ENCODE results near the gene TRMT112. TPM values are rescaled to one million over a fixed set of nuclear protein-coding genes. Genes with fewer than 3 reads are reported as not detected.
A peak's percentile ranks its signal among the peaks of the same experiment; 100 is the strongest.

The TRMT112 gene
- polyA plus RNA-seq, 1 donor from 2014 or later: 335 TPM

DNA sequence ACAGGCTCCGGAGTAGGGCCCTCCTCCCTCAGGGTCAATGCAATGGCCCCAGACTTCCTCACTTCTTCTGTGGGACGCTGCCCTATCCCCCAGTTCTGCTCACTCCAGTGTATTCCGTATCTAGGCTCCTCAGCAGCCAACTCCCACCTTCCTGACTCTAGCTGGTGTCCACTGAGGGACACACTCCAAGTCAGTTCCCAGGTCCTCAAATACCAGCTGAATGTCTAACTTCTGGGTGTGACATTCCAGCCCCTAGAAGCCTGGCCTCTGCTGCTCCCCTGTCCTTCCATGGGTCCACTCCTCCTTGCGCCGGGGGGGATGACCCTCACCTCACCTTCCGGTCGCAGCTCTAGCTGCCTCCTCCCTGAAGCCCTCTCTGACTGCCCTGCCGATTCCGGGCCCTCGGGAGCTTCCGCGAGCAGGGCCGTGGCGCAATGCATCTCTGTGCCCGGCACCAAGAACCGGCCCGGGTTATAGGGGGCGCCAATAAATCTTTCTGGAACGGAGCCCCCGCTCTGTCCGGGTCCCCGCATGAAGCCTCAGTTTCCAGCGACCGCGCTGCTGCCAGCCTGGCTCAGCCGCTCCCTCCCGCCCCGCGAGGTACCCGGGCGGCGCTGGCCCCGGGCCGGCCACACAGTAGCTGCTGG lies 48.3 kb downstream of the TRMT112 start:
- H3K9me3 ChIP-seq (ENCODE audit: low read length): no peaks in the 10 kb centered on the region
- no peaks in the 10 kb centered on the region for H3K79me2 ChIP-seq (replicated peaks; ENCODE audit: insufficient read depth, low read length)
- H3K27ac ChIP-seq (ENCODE audit: low read length): peak overlapping the region; percentile 87
- H3K9ac ChIP-seq (ENCODE audit: low read length): peak overlapping the region; percentile 87
- TF ChIP-seq POLR2AphosphoS5 (IDR thresholded peaks at IDR 0.05): no peak
- H3K4me2 ChIP-seq (ENCODE audit: low read length): peak overlapping the region; percentile 89
- no peaks in the 10 kb centered on the region for H3K9me2 ChIP-seq (ENCODE audit: insufficient read depth, low read length)
- peak overlapping the region; percentile 45 for H2AFZ ChIP-seq (ENCODE audit: low read depth, low read length)
- no peaks in the 10 kb centered on the region for H3K27me3 ChIP-seq (ENCODE audit: insufficient read depth, low read depth, low read length)
- peak overlapping the region; percentile 96 for H3K4me3 ChIP-seq (ENCODE audit: low read length)
- H3K36me3 ChIP-seq (ENCODE audit: insufficient read depth, low read length): no peaks in the 10 kb centered on the region
- no peaks in the 10 kb centered on the region for H4K20me1 ChIP-seq (ENCODE audit: insufficient read depth)
- H3F3A ChIP-seq (ENCODE audit: insufficient read depth, low read length, poor library complexity, severe bottlenecking): peaks cover 6% of the 10 kb centered on the region

DNA sequence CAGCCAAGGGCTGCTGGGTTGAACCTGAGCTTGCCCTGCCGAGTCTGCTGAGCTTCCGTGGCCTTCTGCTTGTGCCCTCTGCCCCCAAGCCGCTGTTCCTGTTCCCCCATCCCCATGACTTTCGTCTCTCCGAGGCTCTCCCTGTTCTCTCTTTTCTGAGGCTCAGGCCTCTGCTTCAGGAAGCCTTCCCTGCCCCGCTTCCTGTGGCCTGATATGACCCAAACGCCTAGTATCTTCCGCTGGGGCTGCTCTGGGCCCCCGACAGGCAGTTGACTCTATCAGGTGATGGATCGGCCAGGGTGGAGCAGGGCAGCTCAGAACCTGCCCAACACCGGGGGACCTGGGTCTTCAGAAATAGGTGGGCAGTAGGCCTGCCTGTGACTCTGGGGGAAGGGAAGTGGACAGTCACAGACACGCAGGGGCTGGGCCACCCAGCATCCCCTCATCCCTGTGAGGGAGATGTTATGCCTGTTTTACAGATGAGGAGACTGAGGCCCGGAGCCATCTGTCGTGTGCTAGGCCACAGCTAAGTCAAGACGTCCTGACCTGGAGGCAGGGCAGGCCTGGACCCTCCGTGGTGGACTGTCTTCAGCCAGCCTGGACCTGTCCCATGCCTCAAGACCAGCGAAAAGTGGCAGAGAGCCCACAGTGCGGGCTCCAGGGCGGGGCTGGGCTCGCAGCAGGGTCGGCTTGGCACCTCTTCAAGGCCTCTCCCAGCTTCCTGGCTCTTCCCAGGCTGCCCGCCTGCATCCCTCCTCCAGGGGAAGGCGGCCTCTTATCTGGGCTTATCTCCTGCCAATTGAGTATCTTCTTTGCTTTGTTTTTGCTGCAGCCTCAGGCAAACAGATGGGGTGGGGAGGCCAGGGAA lies 49.1 kb downstream of the TRMT112 start:
- H3K9me2 ChIP-seq (ENCODE audit: insufficient read depth, low read length): no peaks in the 10 kb centered on the region
- TF ChIP-seq EP300 (conservative IDR thresholded peaks at IDR 0.05; ENCODE audit: poor library complexity, severe bottlenecking): no peak
- TF ChIP-seq MXI1 (conservative IDR thresholded peaks at IDR 0.05; ENCODE audit: poor library complexity, severe bottlenecking): no peak
- TF ChIP-seq EZH2 (IDR thresholded peaks at IDR 0.05; ENCODE audit: borderline replicate concordance, insufficient read depth, low read length, poor library complexity, severe bottlenecking): no peak
- TF ChIP-seq, protein P1, sequence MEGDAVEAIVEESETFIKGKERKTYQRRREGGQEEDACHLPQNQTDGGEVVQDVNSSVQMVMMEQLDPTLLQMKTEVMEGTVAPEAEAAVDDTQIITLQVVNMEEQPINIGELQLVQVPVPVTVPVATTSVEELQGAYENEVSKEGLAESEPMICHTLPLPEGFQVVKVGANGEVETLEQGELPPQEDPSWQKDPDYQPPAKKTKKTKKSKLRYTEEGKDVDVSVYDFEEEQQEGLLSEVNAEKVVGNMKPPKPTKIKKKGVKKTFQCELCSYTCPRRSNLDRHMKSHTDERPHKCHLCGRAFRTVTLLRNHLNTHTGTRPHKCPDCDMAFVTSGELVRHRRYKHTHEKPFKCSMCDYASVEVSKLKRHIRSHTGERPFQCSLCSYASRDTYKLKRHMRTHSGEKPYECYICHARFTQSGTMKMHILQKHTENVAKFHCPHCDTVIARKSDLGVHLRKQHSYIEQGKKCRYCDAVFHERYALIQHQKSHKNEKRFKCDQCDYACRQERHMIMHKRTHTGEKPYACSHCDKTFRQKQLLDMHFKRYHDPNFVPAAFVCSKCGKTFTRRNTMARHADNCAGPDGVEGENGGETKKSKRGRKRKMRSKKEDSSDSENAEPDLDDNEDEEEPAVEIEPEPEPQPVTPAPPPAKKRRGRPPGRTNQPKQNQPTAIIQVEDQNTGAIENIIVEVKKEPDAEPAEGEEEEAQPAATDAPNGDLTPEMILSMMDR (IDR thresholded peaks at IDR 0.05; ENCODE audit: poor library complexity, severe bottlenecking): no peak
- TF ChIP-seq, protein P2, sequence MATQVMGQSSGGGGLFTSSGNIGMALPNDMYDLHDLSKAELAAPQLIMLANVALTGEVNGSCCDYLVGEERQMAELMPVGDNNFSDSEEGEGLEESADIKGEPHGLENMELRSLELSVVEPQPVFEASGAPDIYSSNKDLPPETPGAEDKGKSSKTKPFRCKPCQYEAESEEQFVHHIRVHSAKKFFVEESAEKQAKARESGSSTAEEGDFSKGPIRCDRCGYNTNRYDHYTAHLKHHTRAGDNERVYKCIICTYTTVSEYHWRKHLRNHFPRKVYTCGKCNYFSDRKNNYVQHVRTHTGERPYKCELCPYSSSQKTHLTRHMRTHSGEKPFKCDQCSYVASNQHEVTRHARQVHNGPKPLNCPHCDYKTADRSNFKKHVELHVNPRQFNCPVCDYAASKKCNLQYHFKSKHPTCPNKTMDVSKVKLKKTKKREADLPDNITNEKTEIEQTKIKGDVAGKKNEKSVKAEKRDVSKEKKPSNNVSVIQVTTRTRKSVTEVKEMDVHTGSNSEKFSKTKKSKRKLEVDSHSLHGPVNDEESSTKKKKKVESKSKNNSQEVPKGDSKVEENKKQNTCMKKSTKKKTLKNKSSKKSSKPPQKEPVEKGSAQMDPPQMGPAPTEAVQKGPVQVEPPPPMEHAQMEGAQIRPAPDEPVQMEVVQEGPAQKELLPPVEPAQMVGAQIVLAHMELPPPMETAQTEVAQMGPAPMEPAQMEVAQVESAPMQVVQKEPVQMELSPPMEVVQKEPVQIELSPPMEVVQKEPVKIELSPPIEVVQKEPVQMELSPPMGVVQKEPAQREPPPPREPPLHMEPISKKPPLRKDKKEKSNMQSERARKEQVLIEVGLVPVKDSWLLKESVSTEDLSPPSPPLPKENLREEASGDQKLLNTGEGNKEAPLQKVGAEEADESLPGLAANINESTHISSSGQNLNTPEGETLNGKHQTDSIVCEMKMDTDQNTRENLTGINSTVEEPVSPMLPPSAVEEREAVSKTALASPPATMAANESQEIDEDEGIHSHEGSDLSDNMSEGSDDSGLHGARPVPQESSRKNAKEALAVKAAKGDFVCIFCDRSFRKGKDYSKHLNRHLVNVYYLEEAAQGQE (IDR thresholded peaks at IDR 0.05; ENCODE audit: borderline replicate concordance): no peak
- no peak for TF ChIP-seq RAD21 (conservative IDR thresholded peaks at IDR 0.05)
- no peak for TF ChIP-seq TAF1 (IDR thresholded peaks at IDR 0.05; ENCODE audit: low read depth)
- TF ChIP-seq POLR2AphosphoS5 (IDR thresholded peaks at IDR 0.05): no peak
- no peak for TF ChIP-seq SMC3 (conservative IDR thresholded peaks at IDR 0.05; ENCODE audit: poor library complexity)
- H3K9ac ChIP-seq (ENCODE audit: low read length): peak overlapping the region; percentile 87
- H2AFZ ChIP-seq (ENCODE audit: low read depth, low read length): no peak overlapping the region
- peak overlapping the region; percentile 87 for H3K27ac ChIP-seq (ENCODE audit: low read length)
- peak overlapping the region; percentile 96 for H3K4me3 ChIP-seq (ENCODE audit: low read length)
- no peaks in the 10 kb centered on the region for H3K27me3 ChIP-seq (ENCODE audit: insufficient read depth, low read depth, low read length)
- H3K36me3 ChIP-seq (ENCODE audit: insufficient read depth, low read length): no peaks in the 10 kb centered on the region
- H3K9me3 ChIP-seq (ENCODE audit: low read length): no peaks in the 10 kb centered on the region
- peak overlapping the region; percentile 89 for H3K4me2 ChIP-seq (ENCODE audit: low read length)
- H3K79me2 ChIP-seq (replicated peaks; ENCODE audit: insufficient read depth, low read length): no peaks in the 10 kb centered on the region
- H4K20me1 ChIP-seq (ENCODE audit: insufficient read depth): no peaks in the 10 kb centered on the region
- peaks cover 6% of the 10 kb centered on the region for H3F3A ChIP-seq (ENCODE audit: insufficient read depth, low read length, poor library complexity, severe bottlenecking)
